AG04450 (cell line): Measurements from ENCODE around the gene MSLN. TPM values are rescaled to one million over a fixed set of nuclear protein-coding genes. Genes with fewer than 3 reads are reported as not detected.

Experiments
- CTCF ChIA-PET: fragments of 300-600, 350-600 bp; formaldehyde crosslinking; extraction: SDS; loops from one replicate; lab custom pipeline; 2022; ENCODE audit warnings: antibody characterized with exemption, inconsistent platforms; lab: Charles Lee
- POLR2A ChIA-PET: fragments of 350-600 bp; formaldehyde crosslinking; extraction: SDS; loops from one replicate; lab custom pipeline; 2021; ENCODE audit warnings: antibody characterized with exemption, inconsistent platforms; lab: Yijun Ruan, JAX
- DNase-seq: peaks from one replicate; pipeline ENCODE4 v3.0.0-alpha.2; 2011; ENCODE audit warnings: low read depth, low spot score
- H3K27ac ChIP-seq: one replicate; pipeline ENCODE4 v1.5.1; 2012; ENCODE audit warnings: low read depth, low read length, control low read depth
- H3K27me3 ChIP-seq: one replicate; pipeline ENCODE4 v1.6.0; 2012; ENCODE audit warnings: low read length; ENCODE audit not compliant: control insufficient read depth, insufficient read depth
- H3K4me3 ChIP-seq: 2 replicates; pipeline ENCODE4 v1.5.1; 2011; ENCODE audit warnings: mild to moderate bottlenecking, low read depth, low read length, control low read depth
- H3K9me3 ChIP-seq: 2 replicates; pipeline ENCODE4 v1.5.1; 2012; ENCODE audit warnings: low read length; ENCODE audit not compliant: control insufficient read depth, insufficient read depth
- CTCF ChIP-seq: IDR thresholded peaks from 2 replicates; pipeline ENCODE4 v1.5.1; 2011; ENCODE audit warnings: low read depth, low read length, control low read depth, inconsistent platforms
- polyA plus RNA-seq: library from polyadenylated mRNA; depleted of rRNA; stranded (reverse); fragments of >200 nt; gene quantifications from 2 replicates; pipeline ENCODE4 v1.2.3, GENCODE V29; 2011

The MSLN gene
- polyA plus RNA-seq, 1 experiment, result 0.11 TPM

DNA sequence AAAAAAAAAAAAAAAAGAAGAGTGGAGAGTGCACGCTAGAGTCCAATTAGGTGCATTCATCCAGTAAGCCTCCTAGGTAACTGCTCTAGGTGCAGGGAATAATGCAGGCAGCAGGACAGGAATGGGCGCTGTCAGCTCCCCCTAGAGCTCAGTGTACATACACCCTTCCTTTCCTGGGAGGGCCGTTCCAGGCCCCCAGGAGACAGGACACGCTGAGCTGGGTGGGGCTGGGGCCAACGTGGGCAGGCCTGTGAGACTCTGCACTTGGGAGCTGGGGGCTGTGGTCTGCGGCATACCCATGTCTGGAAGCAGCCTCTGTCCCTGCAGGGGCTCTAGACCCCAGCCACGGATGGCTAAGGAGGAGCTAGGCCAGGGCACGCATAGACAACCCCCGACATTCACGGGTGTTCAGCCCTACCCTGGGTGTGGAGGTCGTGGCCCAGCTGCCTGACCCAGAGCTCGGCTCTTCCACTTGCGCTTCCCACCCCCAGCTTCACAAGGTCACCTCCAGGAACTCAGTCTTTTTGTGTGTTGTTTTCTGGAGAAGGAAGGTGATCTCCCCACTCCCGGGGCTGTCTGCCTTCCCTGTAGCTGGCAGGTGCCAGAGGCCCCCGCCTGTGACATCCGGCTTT, 40.6 kb upstream of the MSLN start:
- CTCF ChIA-PET, result interaction anchor here (0.9 to 1.4 kb wide), 2 partner anchors 9 to 10 kb away, joined by 3 to 5 read pairs; no protein-coding TSS in a partner anchor
- Histone ChIP-seq H3K27ac (peak overlapping the region; percentile 89), H3K27me3 (no peaks in the 10 kb centered on the region), H3K4me3 (peak overlapping the region; percentile 74), H3K9me3 (no peaks in the 10 kb centered on the region; the same call in 1 of the 2 replicates)
- POLR2A ChIA-PET, result interaction anchor here (0.7 to 1.6 kb wide), 5 partner anchors 10 to 68 kb away, joined by 3 to 6 read pairs (median 5); partner anchors contain the start of gene RPUSD1
- no peak for DNase-seq
- peak; percentile 39 for TF ChIP-seq CTCF

DNA sequence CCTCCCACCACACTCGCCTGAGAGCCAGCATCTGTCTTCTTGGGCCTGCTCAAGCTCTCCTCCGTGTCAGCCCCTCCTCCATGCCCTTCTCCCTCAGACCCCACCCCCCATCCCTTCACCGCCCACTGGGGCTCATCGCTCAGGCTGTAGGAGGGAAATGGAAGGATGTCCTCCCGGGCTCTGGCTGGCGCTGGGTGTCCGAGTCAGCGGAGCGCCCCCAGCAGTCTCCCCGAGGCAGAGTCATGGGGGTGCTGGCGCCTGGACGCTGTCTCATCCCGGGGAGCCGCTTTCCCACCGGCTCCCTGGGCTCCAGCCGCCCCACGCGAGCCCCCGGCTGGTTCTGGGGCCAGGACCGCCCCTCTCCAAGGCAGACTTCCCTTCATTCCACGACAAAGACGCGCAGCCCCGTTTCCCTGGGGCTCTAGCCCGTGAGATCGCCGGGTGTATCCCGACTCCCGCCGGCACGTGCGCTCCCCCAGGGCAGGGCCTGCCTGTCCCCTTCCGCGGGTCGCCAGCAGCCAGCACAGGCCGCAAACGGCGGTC, 40.0 kb upstream of the MSLN start:
- no peaks in the 10 kb centered on the region; the same call in 1 of the 2 replicates for H3K9me3 ChIP-seq
- peak overlapping the region; percentile 89 for H3K27ac ChIP-seq
- peak overlapping the region; percentile 74 for H3K4me3 ChIP-seq
- ChIA-PET CTCF (interaction anchor here (0.9 to 1.4 kb wide), 2 partner anchors 9 to 11 kb away, joined by 3 to 5 read pairs; no protein-coding TSS in a partner anchor), POLR2A (interaction anchor here (0.7 to 1.6 kb wide), 6 partner anchors 10 to 68 kb away, joined by 3 to 5 read pairs (median 4); partner anchors contain the start of genes CHTF18 and RPUSD1)
- no peaks in the 10 kb centered on the region for H3K27me3 ChIP-seq
- no peak for DNase-seq
- peak; percentile 19; the same call in 1 of the 2 replicates for TF ChIP-seq CTCF

DNA sequence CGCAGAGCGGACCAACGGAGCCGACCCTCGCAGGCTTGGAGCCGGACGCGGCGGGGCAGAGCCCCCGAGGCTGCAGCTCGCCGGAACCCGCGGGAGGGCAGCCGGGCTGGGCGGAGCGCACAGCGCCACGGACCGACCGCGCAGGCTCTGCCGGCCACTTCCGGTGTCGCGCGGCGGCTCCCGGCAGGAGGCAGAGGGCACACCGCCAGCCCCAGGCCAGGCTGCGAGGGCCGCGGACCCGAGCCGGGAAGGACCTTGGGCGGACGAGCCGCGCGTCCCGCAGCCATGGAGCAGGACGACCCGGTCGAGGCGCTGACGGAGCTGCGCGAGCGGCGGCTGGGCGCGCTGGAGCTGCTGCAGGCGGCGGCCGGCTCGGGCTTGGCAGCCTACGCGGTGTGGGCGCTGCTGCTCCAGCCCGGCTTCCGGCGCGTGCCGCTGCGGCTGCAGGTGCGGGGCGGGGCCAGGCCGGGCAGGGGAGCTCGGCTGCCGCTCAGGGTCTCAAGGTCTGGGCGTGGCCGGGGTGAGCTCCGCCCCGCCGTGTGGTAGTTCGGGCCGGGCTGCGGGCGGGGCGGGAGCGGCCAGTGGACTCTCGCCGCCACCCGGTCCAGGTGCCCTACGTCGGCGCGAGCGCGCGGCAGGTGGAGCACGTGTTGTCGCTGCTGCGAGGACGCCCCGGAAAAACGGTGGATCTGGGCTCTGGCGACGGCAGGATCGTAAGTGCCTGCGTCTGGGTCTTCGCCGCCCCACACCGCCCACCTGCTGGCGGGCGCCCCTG, 39.4 kb upstream of the MSLN start, which contains the start of gene ANTKMT:
Gene ANTKMT, plus strand, starts transcription at position 157 of the 775 bp plus-strand sequence. Its CDS starts 129 bp downstream, at position 286.
- ChIA-PET CTCF (no interaction called here), POLR2A (interaction anchor here (0.6 to 1.6 kb wide), 5 partner anchors 9 to 139 kb away, joined by 3 to 7 read pairs (median 5); partner anchors contain the start of genes CHTF18 and RPUSD1)
- peak within 1 kb of the TSS; percentile 74 for H3K4me3 ChIP-seq
- DNase-seq, result no peak
- TF ChIP-seq CTCF, result no peak
- no peaks in the 10 kb centered on the region for H3K27me3 ChIP-seq
- no peaks in the 10 kb centered on the region; the same call in 1 of the 2 replicates for H3K9me3 ChIP-seq
- peak within 1 kb of the TSS; percentile 89 for H3K27ac ChIP-seq

GRCh38 chr16:721765-722540, 38.6 kb upstream of the MSLN start:
- no peak overlapping the region for H3K27ac ChIP-seq
- H3K27me3 ChIP-seq, result no peaks in the 10 kb centered on the region
- DNase-seq, result no peak
- peak overlapping the region; percentile 74 for H3K4me3 ChIP-seq
- no peaks in the 10 kb centered on the region; the same call in 1 of the 2 replicates for H3K9me3 ChIP-seq
- TF ChIP-seq CTCF, result no peak
- POLR2A ChIA-PET, result interaction anchor here (0.6 to 1.2 kb wide), 5 partner anchors 9 to 138 kb away, joined by 3 to 7 read pairs (median 4); partner anchors contain the start of genes CHTF18 and RPUSD1
- CTCF ChIA-PET, result no interaction called here
